HepG2 (cell line): Measurements from ENCODE around the gene EMILIN1. TPM values are rescaled to one million over a fixed set of nuclear protein-coding genes. Genes with fewer than 3 reads are reported as not detected.

Experiments used
- CBX2 ChIP-seq, 2 experiments: fragments of 200-600 bp in 1 of 2; sonication (generic); formaldehyde crosslinking in 1 of 2; IDR thresholded peaks; 2 replicates each; pipeline versions ENCODE4 v1.7.0 to v1.8.1; 2018 to 2022; ENCODE audit warnings: low read depth in 2 of 2, low read length in 1 of 2, mild to moderate bottlenecking in 1 of 2, missing genetic modification reagents in 1 of 2
- FOXA3 ChIP-seq: IDR thresholded peaks from 2 replicates; pipeline ENCODE4 v1.6.1; 2016; ENCODE audit warnings: missing genetic modification reagents, missing compliant biosample characterization
- HOXA5 ChIP-seq: sonication (generic); formaldehyde crosslinking; IDR thresholded peaks from 2 replicates; pipeline ENCODE4 v1.4.0; 2020; ENCODE audit warnings: missing genetic modification reagents
- IRF9 ChIP-seq: sonication (generic); formaldehyde crosslinking; IDR thresholded peaks from 2 replicates; pipeline ENCODE4 v1.8.0; 2022; ENCODE audit warnings: missing genetic modification reagents, mild to moderate bottlenecking, borderline replicate concordance
- KAT8 ChIP-seq: IDR thresholded peaks from 2 replicates; pipeline ENCODE4 v1.6.1; 2016; ENCODE audit warnings: missing genetic modification reagents, missing compliant biosample characterization
- MBNL3 ChIP-seq: fragments of 250-450 bp; sonication (Bioruptor Pico); conservative IDR thresholded peaks from 2 replicates; pipeline ENCODE4 v1.8.0; 2022; ENCODE audit warnings: mild to moderate bottlenecking, inconsistent platforms
- MTF2 ChIP-seq: sonication (generic); formaldehyde crosslinking; IDR thresholded peaks from 2 replicates; pipeline ENCODE4 v1.5.0; 2020; ENCODE audit warnings: missing genetic modification reagents, borderline replicate concordance
- SMAD3 ChIP-seq: sonication (generic); formaldehyde crosslinking; IDR thresholded peaks from 2 replicates; pipeline ENCODE4 v1.4.0; 2020; ENCODE audit warnings: missing genetic modification reagents
- THAP8 ChIP-seq: sonication (generic); formaldehyde crosslinking; IDR thresholded peaks from 2 replicates; pipeline ENCODE4 v1.5.1; 2020; ENCODE audit warnings: missing genetic modification reagents, mild to moderate bottlenecking, borderline replicate concordance
- ZBTB38 ChIP-seq: sonication (generic); formaldehyde crosslinking; IDR thresholded peaks from 2 replicates; pipeline ENCODE4 v1.5.1; 2020; ENCODE audit warnings: mild to moderate bottlenecking, missing genetic modification reagents
- ZFX ChIP-seq: sonication (generic); formaldehyde crosslinking; IDR thresholded peaks from 2 replicates; pipeline ENCODE4 v1.4.0; 2020; ENCODE audit warnings: mild to moderate bottlenecking, low read depth, missing genetic modification reagents, moderate library complexity
- ZNF121 ChIP-seq: sonication (generic); formaldehyde crosslinking; IDR thresholded peaks from 2 replicates; pipeline ENCODE4 v1.5.0; 2020; ENCODE audit warnings: mild to moderate bottlenecking, missing genetic modification reagents
- ZNF280D ChIP-seq: sonication (generic); formaldehyde crosslinking; IDR thresholded peaks from 2 replicates; pipeline ENCODE4 v1.5.1; 2020; ENCODE audit warnings: mild to moderate bottlenecking, missing genetic modification reagents
- ZNF609 ChIP-seq: sonication (generic); formaldehyde crosslinking; IDR thresholded peaks from 2 replicates; pipeline ENCODE4 v1.4.0; 2020; ENCODE audit warnings: mild to moderate bottlenecking, missing genetic modification reagents, borderline replicate concordance
- ZNF770 ChIP-seq: sonication (generic); formaldehyde crosslinking; IDR thresholded peaks from 2 replicates; pipeline ENCODE4 v1.5.0; 2020; ENCODE audit warnings: mild to moderate bottlenecking, missing genetic modification reagents
- ZNF878 ChIP-seq: sonication (generic); formaldehyde crosslinking; IDR thresholded peaks from 2 replicates; pipeline ENCODE4 v1.8.1; 2023; ENCODE audit warnings: mild to moderate bottlenecking, missing genetic modification reagents, moderate library complexity
- polyA plus RNA-seq, 8 experiments: library from polyadenylated mRNA; depleted of rRNA in 3 of 8; stranded (reverse) in 7 of 8; unstranded in 1 of 8; fragments of >200 nt; fragmentation: Illumina TruSeq in 4 of 8; extraction: Trizol in 4 of 8; gene quantifications; 2 replicates each; pipeline versions ENCODE4 v1.2.1 to v1.2.3, GENCODE V29; 2011 to 2016; ENCODE audit warnings: low read depth in 4 of 8, missing spikeins in 1 of 8, mixed read lengths in 1 of 8; ENCODE audit not compliant: insufficient read depth in 1 of 8
- total RNA-seq, 5 experiments: library from RNA; depleted of rRNA; stranded (reverse); fragments of >200 nt; fragmentation: Illumina TruSeq; extraction: Trizol; gene quantifications; 2 replicates each; pipeline ENCODE4 v1.2.3, GENCODE V29; 2016; ENCODE audit warnings: low read depth in 1 of 5

The EMILIN1 gene
- total and polyA plus RNA-seq, 2 of the 13 experiments (the other 11 are each of a cell fraction or from before 2014, with no cell fraction given) = 8.1 to 9.7 TPM

- TF ChIP-seq CBX2 (IDR thresholded peaks at IDR 0.05; ENCODE audit: low read depth, low read length) = no peak
- TF ChIP-seq CBX2 (CRISPR knock-in tag; IDR thresholded peaks at IDR 0.05; ENCODE audit: low read depth) = no peak
- no peak for TF ChIP-seq THAP8 (CRISPR knock-in tag)
- TF ChIP-seq MTF2 = no peak
- TF ChIP-seq ZFX (CRISPR knock-in tag) = no peak
- no peak for TF ChIP-seq ZNF121 (CRISPR knock-in tag)
- TF ChIP-seq SMAD3 (CRISPR knock-in tag) = no peak; the same call in 1 of the 2 replicates
- TF ChIP-seq FOXA3 (CRISPR knock-in tag) = no peak
- TF ChIP-seq ZNF280D = 0 out of 2 replicates have a peak, but pooled peaks have one; percentile 11
- peak; percentile 69; the same call in 1 of the 2 replicates for TF ChIP-seq ZBTB38
- no peak for TF ChIP-seq HOXA5 (CRISPR knock-in tag)
- no peak for TF ChIP-seq ZNF878
- no peak; the same call in 1 of the 2 replicates for TF ChIP-seq ZNF609 (CRISPR knock-in tag)
- no peak for TF ChIP-seq IRF9
- no peak for TF ChIP-seq MBNL3 (CRISPR knock-in tag)
- peak; percentile 27; the same call in 1 of the 2 replicates for TF ChIP-seq ZNF770 (CRISPR knock-in tag)
- TF ChIP-seq KAT8 (CRISPR knock-in tag) = 0 out of 2 replicates have a peak, but pooled peaks have one; percentile 78
These were observed 56.5 kb downstream of the EMILIN1 start (continued) for GRCh38 chr2:27134781-27135477.
